ENCODE measurements around the gene RIPK4. TPM values are rescaled to one million over a fixed set of nuclear protein-coding genes. Genes with fewer than 3 reads are reported as not detected.
"Not testable (repeated sequence)": the region's sequence is repeated elsewhere in the genome, so short reads cannot be mapped to it uniquely, and the experiment has no call there.

The RIPK4 gene
- total RNA-seq, 1 experiment from 2014 or later = 20.1 TPM

GRCh38 chr21:41726058-41726558, 40.7 kb downstream of the RIPK4 start:
- Mint-ChIP-seq H3K4me3 (peak overlapping the region; percentile 60), H3K9me3 (no peaks in the 10 kb centered on the region), H3K27me3 (ENCODE audit: low read depth) (peaks cover 40% of the 10 kb centered on the region), H3K4me1 (peaks cover 26% of the 10 kb centered on the region), H3K27ac (no peak overlapping the region), H3K36me3 (no peaks in the 10 kb centered on the region)
- ChIA-PET POLR2A (no interaction called here), CTCF (interaction anchor here (1.3 to 3.2 kb wide), 6 partner anchors 19 to 113 kb away, joined by 3 to 27 read pairs (median 8); no protein-coding TSS in a partner anchor)
- DNase-seq (ENCODE audit: low spot score) (peak; percentile 49), ATAC-seq (peak; percentile 61)
- TF ChIP-seq ZNF263 (CRISPR knock-in tag; IDR thresholded peaks at IDR 0.05; ENCODE audit: low read depth) (peak; percentile 60; the same call in 1 of the 2 replicates), SP1 (CRISPR knock-in tag; conservative IDR thresholded peaks at IDR 0.05) (no peak), OVOL2 (CRISPR knock-in tag; IDR thresholded peaks at IDR 0.05; ENCODE audit: borderline replicate concordance) (no peak), ZNF281 (CRISPR knock-in tag; IDR thresholded peaks at IDR 0.05) (no peak)

DNA sequence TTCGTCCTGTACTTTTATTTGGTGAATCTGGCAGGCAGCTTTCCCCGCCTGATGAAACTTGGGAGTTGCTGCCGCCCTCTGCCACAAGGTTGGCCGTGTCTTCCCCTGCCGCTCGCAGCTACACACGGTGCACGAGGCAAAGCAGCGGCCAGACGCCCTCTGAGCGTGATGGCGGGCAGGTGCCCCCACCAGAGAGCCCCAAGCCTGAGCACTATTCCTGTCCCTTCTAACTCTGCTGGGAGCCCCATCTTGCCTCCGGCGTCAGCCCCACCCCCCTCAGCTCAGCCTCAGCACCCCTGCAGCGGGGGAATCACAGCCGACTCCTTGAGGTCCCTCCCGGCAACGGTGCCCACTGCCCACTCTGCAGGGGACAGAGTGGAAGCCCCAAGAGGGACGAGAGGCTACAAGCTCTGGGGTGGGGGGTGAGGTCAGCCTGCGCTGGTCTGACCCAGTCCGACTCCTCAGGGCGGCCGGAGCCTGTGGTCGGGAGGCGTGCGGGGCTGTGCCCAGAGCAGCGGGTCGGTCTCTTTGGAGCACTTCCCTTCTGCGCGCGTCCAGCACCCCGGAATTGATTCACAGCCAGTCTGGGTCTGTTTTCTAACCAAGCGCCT, 41.3 kb downstream of the RIPK4 start:
- Mint-ChIP-seq H3K9me3 (no peaks in the 10 kb centered on the region), H3K36me3 (no peaks in the 10 kb centered on the region), H3K4me1 (peaks cover 30% of the 10 kb centered on the region), H3K27me3 (ENCODE audit: low read depth) (peaks cover 40% of the 10 kb centered on the region), H3K4me3 (peak overlapping the region; percentile 60), H3K27ac (no peak overlapping the region)
- POLR2A ChIA-PET = interaction anchor here (0.7 kb wide), 1 partner anchor 62 kb away, joined by 5 read pairs; no protein-coding TSS in a partner anchor
- no peak for DNase-seq (ENCODE audit: low spot score)
- TF ChIP-seq ZNF512 (CRISPR knock-in tag; IDR thresholded peaks at IDR 0.05; ENCODE audit: borderline replicate concordance) = no peak
- TF ChIP-seq MYBL2 (CRISPR knock-in tag; IDR thresholded peaks at IDR 0.05) = peak; percentile 67; the same call in 1 of the 2 replicates
- TF ChIP-seq ZNF281 (CRISPR knock-in tag; IDR thresholded peaks at IDR 0.05) = peak; percentile 66; the same call in 1 of the 2 replicates
- TF ChIP-seq NR2C2 (CRISPR knock-in tag; IDR thresholded peaks at IDR 0.05) = no peak; the same call in 1 of the 2 replicates
- no peak for TF ChIP-seq PRDM15 (CRISPR knock-in tag; IDR thresholded peaks at IDR 0.05)
- TF ChIP-seq TP53 (CRISPR knock-in tag; IDR thresholded peaks at IDR 0.05) = no peak
- peak; percentile 69; the same call in 1 of the 2 replicates for TF ChIP-seq NFE2L1 (CRISPR knock-in tag; IDR thresholded peaks at IDR 0.05)
- TF ChIP-seq RORB (CRISPR knock-in tag; IDR thresholded peaks at IDR 0.05) = no peak
- no peak for TF ChIP-seq ELF4 (CRISPR knock-in tag; IDR thresholded peaks at IDR 0.05; ENCODE audit: low read depth)
- 0 out of 2 replicates have a peak, but pooled peaks have one; percentile 11 for TF ChIP-seq SMAD3 (CRISPR knock-in tag; IDR thresholded peaks at IDR 0.05; ENCODE audit: borderline replicate concordance)
- TF ChIP-seq ZNF232 (CRISPR knock-in tag; IDR thresholded peaks at IDR 0.05) = no peak
- ATAC-seq = peak; percentile 59
- CTCF ChIA-PET = interaction anchor here (1.0 to 2.9 kb wide), 5 partner anchors 43 to 113 kb away, joined by 3 to 27 read pairs (median 4); no protein-coding TSS in a partner anchor

DNA sequence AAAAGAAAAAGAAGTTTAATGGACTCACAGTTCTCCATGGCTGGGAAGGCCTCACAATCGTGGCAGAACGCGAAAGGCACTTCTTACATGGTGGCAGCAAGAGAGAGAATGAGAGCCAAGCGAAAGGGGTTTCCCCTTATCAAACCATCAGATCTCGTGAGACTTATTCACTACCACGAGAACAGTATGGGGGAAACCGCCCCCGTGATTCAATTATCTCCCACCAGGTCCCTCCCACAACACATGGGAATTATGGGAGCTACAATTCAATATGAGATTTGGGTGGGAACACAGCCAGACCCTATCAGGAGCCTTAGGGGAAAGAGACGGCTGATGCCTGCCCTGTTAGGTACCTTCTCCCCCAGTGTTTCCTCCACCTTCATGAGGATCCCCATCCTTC, 43.0 kb downstream of the RIPK4 start:
- H3K27ac Mint-ChIP-seq; H3K9me3 Mint-ChIP-seq; H3K36me3 Mint-ChIP-seq; ATAC-seq; DNase-seq (ENCODE audit: low spot score); H3K4me3 Mint-ChIP-seq; POLR2A ChIA-PET: not testable (repeated sequence)
- CTCF ChIA-PET = interaction anchor here (2.9 kb wide), 1 partner anchor 111 kb away, joined by 27 read pairs; no protein-coding TSS in a partner anchor
- Mint-ChIP-seq H3K4me1 (peaks cover 24% of the 10 kb centered on the region), H3K27me3 (ENCODE audit: low read depth) (peaks cover 40% of the 10 kb centered on the region)
